NCI-H2171 treated with DMSO at 0.1 percent for 48 hours (cell line): Measurements from ENCODE around the gene DEPDC5.

Source experiments
- DNase-seq: peaks from one replicate; lab custom pipeline; 2025; lab: John Stamatoyannopoulos, UW

Gene DEPDC5

GRCh38 chr22:31926969-31927368, 173.2 kb downstream of the DEPDC5 start:
- no peak for DNase-seq

- DNase-seq, result no peak
Measured at GRCh38 chr22:31927562-31927961, 173.7 kb downstream of the DEPDC5 start.

GRCh38 chr22:31929167-31929930, 175.5 kb downstream of the DEPDC5 start:
- no peak for DNase-seq

GRCh38 chr22:31932863-31933262, 179.0 kb downstream of the DEPDC5 start:
- DNase-seq, result no peak

GRCh38 chr22:31933406-31933805, 179.6 kb downstream of the DEPDC5 start:
- DNase-seq, result no peak

GRCh38 chr22:31933816-31934482, 180.1 kb downstream of the DEPDC5 start:
- DNase-seq, result peak; percentile 36

GRCh38 chr22:31935961-31936635, 182.3 kb downstream of the DEPDC5 start:
- no peak for DNase-seq

- no peak for DNase-seq
Measured at GRCh38 chr22:31937341-31937740, 183.5 kb downstream of the DEPDC5 start.

- DNase-seq, result no peak
Measured at GRCh38 chr22:31938296-31938695, 184.5 kb downstream of the DEPDC5 start.

- no peak for DNase-seq
Measured at GRCh38 chr22:31940506-31940905, 186.7 kb downstream of the DEPDC5 start.

GRCh38 chr22:31942091-31942490, 188.3 kb downstream of the DEPDC5 start:
- no peak for DNase-seq

GRCh38 chr22:31943206-31943977, 189.6 kb downstream of the DEPDC5 start:
- DNase-seq, result no peak

GRCh38 chr22:31943978-31944699, 190.3 kb downstream of the DEPDC5 start, which contains the start of gene YWHAH:
YWHAH (plus strand) TSS chr22:31944535; CDS start chr22:31944734, 199 bp downstream.
- DNase-seq, result peak; percentile 93

- no peak for DNase-seq
Measured at GRCh38 chr22:31944700-31945442, 191.1 kb downstream of the DEPDC5 start.

GRCh38 chr22:31945443-31945855, 191.6 kb downstream of the DEPDC5 start:
- no peak for DNase-seq

- no peak for DNase-seq
Measured at GRCh38 chr22:31945971-31946680, 192.3 kb downstream of the DEPDC5 start.

GRCh38 chr22:31947296-31947695, 193.5 kb downstream of the DEPDC5 start:
- DNase-seq, result peak; percentile 26

GRCh38 chr22:31948002-31948401, 194.2 kb downstream of the DEPDC5 start:
- DNase-seq, result no peak

GRCh38 chr22:31950226-31950625, 196.4 kb downstream of the DEPDC5 start:
- no peak for DNase-seq
